Esophagus squamous epithelium (tissue), 4 donors: Measurements from ENCODE around the gene TGFBR3.

Experiments used
- POLR2A ChIP-seq, 4 donors: fragments of 450-650 bp; IDR thresholded peaks; one replicate each; pipeline ENCODE4 v1.6.1; 2017; ENCODE audit warnings: antibody characterized with exemption in 4 of 4, mild to moderate bottlenecking in 4 of 4, moderate library complexity in 3 of 4
- TF ChIP-seq, protein P1 (sequence below), 6 experiments: fragments of 450-650 bp in 4 of 6; fragments of 200-600 bp in 2 of 6; sonication (generic) in 2 of 6; IDR thresholded peaks; one replicate each; pipeline ENCODE4 v1.5.1; 2016 to 2019; ENCODE audit warnings: antibody characterized with exemption in 6 of 6, mild to moderate bottlenecking in 4 of 6, moderate library complexity in 4 of 6

DNA sequence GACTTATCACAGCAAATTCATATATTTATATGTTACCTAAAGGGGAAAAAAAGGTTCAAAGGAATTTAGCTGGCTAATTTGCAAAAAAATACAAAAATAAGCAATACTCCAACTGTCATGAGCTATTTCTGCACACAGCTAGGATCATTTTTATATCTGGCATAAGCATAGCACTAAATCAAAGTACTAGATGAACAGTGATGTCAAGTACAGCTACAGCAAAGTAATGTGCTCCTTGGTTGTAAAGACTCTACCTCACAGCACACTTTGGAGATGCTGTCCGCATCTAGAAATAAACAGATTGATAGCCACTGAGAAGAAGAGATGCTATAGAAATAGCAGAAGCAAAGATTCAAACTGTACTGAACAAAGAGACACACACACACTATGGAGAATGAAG lies 125.4 kb downstream of the TGFBR3 start:
- no peak for TF ChIP-seq POLR2A (IDR thresholded peaks at IDR 0.05)
- TF ChIP-seq, protein P1, sequence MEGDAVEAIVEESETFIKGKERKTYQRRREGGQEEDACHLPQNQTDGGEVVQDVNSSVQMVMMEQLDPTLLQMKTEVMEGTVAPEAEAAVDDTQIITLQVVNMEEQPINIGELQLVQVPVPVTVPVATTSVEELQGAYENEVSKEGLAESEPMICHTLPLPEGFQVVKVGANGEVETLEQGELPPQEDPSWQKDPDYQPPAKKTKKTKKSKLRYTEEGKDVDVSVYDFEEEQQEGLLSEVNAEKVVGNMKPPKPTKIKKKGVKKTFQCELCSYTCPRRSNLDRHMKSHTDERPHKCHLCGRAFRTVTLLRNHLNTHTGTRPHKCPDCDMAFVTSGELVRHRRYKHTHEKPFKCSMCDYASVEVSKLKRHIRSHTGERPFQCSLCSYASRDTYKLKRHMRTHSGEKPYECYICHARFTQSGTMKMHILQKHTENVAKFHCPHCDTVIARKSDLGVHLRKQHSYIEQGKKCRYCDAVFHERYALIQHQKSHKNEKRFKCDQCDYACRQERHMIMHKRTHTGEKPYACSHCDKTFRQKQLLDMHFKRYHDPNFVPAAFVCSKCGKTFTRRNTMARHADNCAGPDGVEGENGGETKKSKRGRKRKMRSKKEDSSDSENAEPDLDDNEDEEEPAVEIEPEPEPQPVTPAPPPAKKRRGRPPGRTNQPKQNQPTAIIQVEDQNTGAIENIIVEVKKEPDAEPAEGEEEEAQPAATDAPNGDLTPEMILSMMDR (IDR thresholded peaks at IDR 0.05): no peak
